Breast epithelium (tissue), 3 donors: ENCODE results near the gene AKAP7.

ENCODE experiments used
- CTCF ChIP-seq, 3 donors: fragments of 450-650 bp; IDR thresholded peaks; one replicate each; pipeline ENCODE4 v1.5.1; 2016 to 2017; ENCODE audit warnings: antibody characterized with exemption in 3 of 3, mild to moderate bottlenecking in 3 of 3, moderate library complexity in 3 of 3
- POLR2AphosphoS5 ChIP-seq, 3 donors: sonication (generic); formaldehyde crosslinking; IDR thresholded peaks; one replicate each; pipeline ENCODE4 v1.6.1; 2017; ENCODE audit warnings: antibody characterized with exemption in 3 of 3

- TF ChIP-seq POLR2AphosphoS5 (IDR thresholded peaks at IDR 0.05) (no peak), CTCF (IDR thresholded peaks at IDR 0.05) (no peak)
Observed at GRCh38 chr6:131163886-131164285, 28.6 kb downstream of the AKAP7 start.
